T-helper 17 cell (primary cell): ENCODE data around the gene SLC38A5. TPM values are rescaled to one million over a fixed set of nuclear protein-coding genes. Genes with fewer than 3 reads are reported as not detected.
"Not testable (repeated sequence)": the region's sequence is repeated elsewhere in the genome, so short reads cannot be mapped to it uniquely, and the experiment has no call there.

Experiments
- ATAC-seq: fragments of 150-1000 bp; cut with Tn5 transposase; 2 replicates; pipeline ENCODE4 v1.10.0; 2021; ENCODE audit warnings: mild to moderate bottlenecking, moderate library complexity
- DNase-seq, 3 donors: peaks; one replicate each; pipeline versions ENCODE4 v3.0.0 to v3.0.0-alpha.2; 2020 to 2021
- H3K9me3 ChIP-seq: one replicate; pipeline ENCODE4 v1.7.0; 2013; ENCODE audit warnings: low read length, mild to moderate bottlenecking; ENCODE audit not compliant: control insufficient read depth, poor library complexity, severe bottlenecking
- H3K27ac Mint-ChIP-seq: one replicate; pipeline ENCODE4 v1.8.0; 2022; ENCODE audit warnings: mild to moderate bottlenecking, moderate library complexity, mixed read lengths
- H3K27me3 Mint-ChIP-seq: one replicate; pipeline ENCODE4 v1.8.0; 2022; ENCODE audit warnings: mixed read lengths
- H3K36me3 Mint-ChIP-seq: one replicate; pipeline ENCODE4 v1.8.0; 2022; ENCODE audit warnings: low read depth, mixed read lengths
- H3K4me1 Mint-ChIP-seq: one replicate; pipeline ENCODE4 v1.8.0; 2022; ENCODE audit warnings: mild to moderate bottlenecking, mixed read lengths
- H3K4me3 Mint-ChIP-seq: one replicate; pipeline ENCODE4 v1.8.0; 2022; ENCODE audit warnings: mild to moderate bottlenecking, moderate library complexity, mixed read lengths
- total RNA-seq, 4 donors: library from RNA in 2 of 4; stranded (reverse) in 2 of 4; gene quantifications; one replicate each; pipeline ENCODE4 v1.2.3 and lab custom pipeline; 2022 to 2026

The SLC38A5 gene
- total RNA-seq, 2 donors from 2014 or later: 25.2 to 27.7 TPM

DNA sequence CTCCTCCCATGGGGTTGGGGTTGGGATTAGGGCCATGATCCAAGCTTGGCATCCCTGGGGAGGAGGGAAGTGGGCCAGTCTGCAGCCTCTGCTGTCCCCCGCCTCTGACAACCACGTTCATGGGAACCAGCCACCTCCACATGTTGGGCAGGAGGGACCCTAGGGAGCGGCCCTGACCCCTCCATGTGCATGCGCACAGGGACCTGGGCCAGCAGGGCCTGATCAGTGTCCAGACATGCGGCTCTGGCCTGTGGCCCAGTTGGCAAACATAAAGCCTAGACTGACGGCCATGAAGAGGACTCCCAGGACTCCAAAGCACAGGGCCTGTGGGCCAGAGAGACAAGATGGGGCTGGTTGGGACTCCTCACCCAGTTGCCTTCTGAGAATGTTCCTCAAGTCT is 11.3 kb downstream of the SLC38A5 start:
- Mint-ChIP-seq H3K4me3 (no peak overlapping the region), H3K27me3 (no peaks in the 10 kb centered on the region), H3K36me3 (peaks cover 10% of the 10 kb centered on the region), H3K27ac (no peak overlapping the region), H3K4me1 (peaks cover 6% of the 10 kb centered on the region)
- H3K9me3 ChIP-seq: no peaks in the 10 kb centered on the region
- DNase-seq: no peak
- ATAC-seq: no peak

DNA sequence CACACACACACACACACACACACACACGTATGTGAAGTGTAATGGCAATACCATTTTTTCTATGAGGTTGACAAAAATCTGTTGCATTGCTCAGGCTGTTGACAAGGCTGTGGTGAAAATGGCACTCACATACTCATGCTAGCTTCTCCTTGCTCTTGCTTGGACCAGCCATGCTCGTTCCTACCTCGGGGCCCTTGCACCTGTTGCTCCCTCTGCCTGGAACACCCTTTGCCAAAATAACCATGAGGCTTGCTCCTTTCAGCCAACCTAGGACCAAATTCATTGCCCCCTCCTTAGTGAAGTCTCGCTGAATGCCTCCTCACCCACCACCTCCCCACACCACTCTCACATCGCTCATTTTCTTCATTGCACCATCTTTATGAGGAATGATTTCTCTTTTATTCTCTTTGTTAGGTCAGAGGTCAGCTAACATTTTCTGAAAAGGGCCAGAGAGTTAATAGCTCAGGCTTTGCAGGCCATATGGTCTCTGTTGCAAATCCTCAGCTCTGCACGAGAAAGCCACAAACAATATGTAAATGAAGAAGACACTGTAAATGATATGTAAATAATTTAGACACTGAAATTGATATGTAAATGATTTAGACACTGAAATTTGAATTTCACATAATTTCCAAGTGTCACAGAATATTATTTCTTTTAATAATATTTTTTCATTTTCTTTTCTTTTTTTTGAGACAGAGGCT is 13.3 kb downstream of the SLC38A5 start:
- H3K4me3 Mint-ChIP-seq: no peak overlapping the region
- ATAC-seq (no peak), DNase-seq (no peak)
- peaks cover 6% of the 10 kb centered on the region for H3K4me1 Mint-ChIP-seq
- H3K27ac Mint-ChIP-seq: no peak overlapping the region
- no peaks in the 10 kb centered on the region for H3K9me3 ChIP-seq
- H3K27me3 Mint-ChIP-seq: no peaks in the 10 kb centered on the region
- peaks cover 10% of the 10 kb centered on the region for H3K36me3 Mint-ChIP-seq

DNA sequence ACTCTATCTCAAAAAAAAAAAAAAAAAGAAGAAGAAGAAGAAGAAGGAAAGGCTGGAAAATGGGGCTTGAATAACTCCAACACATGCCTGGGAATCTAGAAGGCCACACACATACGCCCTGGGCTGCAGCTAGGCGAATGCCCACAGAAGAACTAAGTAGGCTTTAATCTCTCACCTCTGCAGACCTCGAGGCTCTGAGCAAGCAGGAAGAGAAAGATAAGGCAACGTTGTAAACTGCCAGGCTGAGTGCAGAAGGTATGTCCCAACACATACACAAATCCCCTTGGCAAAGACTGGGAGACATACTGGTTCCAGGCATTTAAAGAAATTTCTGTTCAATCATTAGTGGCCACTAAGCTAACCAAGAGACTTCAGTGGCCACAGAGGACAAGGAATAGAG is 18.4 kb downstream of the SLC38A5 start:
- no peaks in the 10 kb centered on the region for H3K36me3 Mint-ChIP-seq
- ATAC-seq (no peak), DNase-seq (no peak)
- H3K4me1 Mint-ChIP-seq: no peaks in the 10 kb centered on the region
- no peaks in the 10 kb centered on the region for H3K27me3 Mint-ChIP-seq
- no peak overlapping the region for H3K27ac Mint-ChIP-seq
- H3K9me3 ChIP-seq: no peaks in the 10 kb centered on the region
- H3K4me3 Mint-ChIP-seq: no peak overlapping the region

DNA sequence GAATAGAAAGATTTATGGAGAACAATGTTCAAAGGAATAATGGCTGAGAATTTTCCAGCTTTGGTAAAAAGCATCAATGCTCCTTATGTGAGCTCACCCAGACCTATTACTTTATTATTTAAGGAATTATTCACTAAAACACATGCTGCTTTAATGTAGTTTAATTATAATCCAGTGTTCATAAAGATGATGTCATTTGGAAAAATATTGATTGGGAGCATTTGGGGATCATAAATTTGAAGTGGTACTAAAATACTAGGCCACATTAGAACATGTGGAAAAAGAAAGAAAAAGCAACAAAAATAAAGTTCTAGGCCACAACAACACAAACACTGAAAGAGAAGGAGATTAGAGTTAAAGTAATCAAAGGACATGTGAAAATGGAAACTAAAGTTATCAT is 20.0 kb downstream of the SLC38A5 start:
- no peaks in the 10 kb centered on the region for H3K9me3 ChIP-seq
- no peak for ATAC-seq
- Mint-ChIP-seq H3K27ac (peak overlapping the region; percentile 45), H3K36me3 (no peaks in the 10 kb centered on the region), H3K27me3 (no peaks in the 10 kb centered on the region), H3K4me1 (no peaks in the 10 kb centered on the region), H3K4me3 (no peak overlapping the region)
- no peak for DNase-seq

DNA sequence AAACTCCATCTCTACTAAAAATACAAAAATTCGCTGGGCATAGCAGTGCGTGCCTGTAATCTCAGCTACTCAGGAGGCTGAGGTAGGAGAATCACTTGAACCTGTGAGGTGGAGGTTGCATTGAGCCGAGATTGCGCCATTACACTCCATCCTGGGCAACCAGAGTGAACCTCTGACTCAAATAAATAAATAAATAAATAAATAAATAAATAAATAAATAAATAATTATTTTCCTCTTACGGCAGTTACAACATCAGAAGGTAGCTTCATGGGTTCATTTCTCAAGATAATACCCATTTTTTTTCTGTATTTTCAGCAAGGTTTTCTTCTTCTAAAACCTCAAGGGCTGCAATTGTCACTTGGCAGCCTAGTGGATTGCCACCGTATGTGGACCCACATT is 22.9 kb downstream of the SLC38A5 start:
- not testable (repeated sequence) for H3K27ac Mint-ChIP-seq, H3K4me1 Mint-ChIP-seq, DNase-seq, ATAC-seq, H3K9me3 ChIP-seq, H3K4me3 Mint-ChIP-seq, H3K27me3 Mint-ChIP-seq, H3K36me3 Mint-ChIP-seq

DNA sequence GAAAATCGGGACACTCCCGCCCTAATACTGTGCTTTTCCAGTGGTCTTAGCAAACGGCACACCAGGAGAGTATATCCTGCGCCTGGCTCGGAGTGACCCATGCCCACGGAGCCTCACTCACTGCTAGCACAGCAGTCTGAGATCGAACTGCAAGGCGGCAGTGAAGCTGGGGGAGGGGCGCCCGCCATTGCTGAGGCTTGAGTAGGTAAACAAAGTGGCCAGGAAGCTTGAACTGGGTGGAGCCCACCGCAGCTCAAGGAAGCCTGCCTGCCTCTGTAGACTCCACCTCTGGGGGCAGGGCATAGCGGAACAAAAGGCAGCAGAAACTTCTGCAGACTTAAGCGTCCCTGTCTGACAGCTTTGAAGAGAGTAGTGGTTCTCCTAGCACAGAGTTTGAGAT is 36.3 kb downstream of the SLC38A5 start:
- Mint-ChIP-seq H3K27ac (peak overlapping the region; percentile 32), H3K4me3 (peak overlapping the region; percentile 33)
- H3K27me3 Mint-ChIP-seq, H3K4me1 Mint-ChIP-seq, H3K36me3 Mint-ChIP-seq, H3K9me3 ChIP-seq, ATAC-seq, DNase-seq: not testable (repeated sequence)

DNA sequence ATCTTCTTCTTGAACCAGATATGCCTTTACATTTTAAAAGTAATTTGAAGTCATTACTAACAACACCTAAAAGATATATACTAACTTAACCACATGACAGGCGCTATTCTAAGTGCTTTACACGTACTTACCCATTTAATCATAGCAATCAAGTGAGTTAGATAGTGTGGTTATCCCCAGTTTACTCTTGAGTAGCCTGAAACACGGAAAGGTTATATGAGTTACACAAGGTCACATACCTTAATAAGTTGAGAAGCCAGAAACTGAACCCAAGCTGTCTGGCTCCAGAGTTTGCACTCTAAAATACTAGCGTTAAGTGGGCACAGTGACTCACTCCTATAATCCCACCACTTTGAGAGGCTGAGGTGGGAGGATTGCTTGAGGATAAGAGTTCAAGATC is 39.9 kb downstream of the SLC38A5 start:
- H3K9me3 ChIP-seq, H3K36me3 Mint-ChIP-seq, ATAC-seq, H3K27me3 Mint-ChIP-seq, H3K27ac Mint-ChIP-seq, H3K4me3 Mint-ChIP-seq, H3K4me1 Mint-ChIP-seq, DNase-seq: not testable (repeated sequence)

DNA sequence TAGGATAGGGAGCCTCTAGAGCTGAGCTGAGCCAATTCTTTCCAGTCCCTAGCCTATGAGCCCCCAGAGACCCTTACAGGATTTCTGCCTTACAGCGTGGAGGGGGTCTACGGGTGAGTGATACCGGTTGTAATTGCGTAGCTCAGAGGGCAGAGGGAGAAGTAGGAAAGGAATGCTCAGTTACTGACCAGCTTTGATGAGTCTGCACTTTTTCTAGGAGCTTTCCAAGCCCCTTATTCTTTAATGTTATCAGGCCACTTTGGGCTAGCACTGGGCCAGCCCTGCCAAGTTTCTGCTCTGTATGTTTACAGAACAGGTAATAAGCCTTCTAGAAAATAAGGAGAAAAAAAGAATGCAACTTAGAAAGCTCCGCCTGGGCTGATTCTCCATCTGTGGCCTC is 40.5 kb downstream of the SLC38A5 start:
- not testable (repeated sequence) for DNase-seq, H3K4me3 Mint-ChIP-seq, H3K4me1 Mint-ChIP-seq, H3K27me3 Mint-ChIP-seq, H3K9me3 ChIP-seq, H3K36me3 Mint-ChIP-seq, H3K27ac Mint-ChIP-seq, ATAC-seq

DNA sequence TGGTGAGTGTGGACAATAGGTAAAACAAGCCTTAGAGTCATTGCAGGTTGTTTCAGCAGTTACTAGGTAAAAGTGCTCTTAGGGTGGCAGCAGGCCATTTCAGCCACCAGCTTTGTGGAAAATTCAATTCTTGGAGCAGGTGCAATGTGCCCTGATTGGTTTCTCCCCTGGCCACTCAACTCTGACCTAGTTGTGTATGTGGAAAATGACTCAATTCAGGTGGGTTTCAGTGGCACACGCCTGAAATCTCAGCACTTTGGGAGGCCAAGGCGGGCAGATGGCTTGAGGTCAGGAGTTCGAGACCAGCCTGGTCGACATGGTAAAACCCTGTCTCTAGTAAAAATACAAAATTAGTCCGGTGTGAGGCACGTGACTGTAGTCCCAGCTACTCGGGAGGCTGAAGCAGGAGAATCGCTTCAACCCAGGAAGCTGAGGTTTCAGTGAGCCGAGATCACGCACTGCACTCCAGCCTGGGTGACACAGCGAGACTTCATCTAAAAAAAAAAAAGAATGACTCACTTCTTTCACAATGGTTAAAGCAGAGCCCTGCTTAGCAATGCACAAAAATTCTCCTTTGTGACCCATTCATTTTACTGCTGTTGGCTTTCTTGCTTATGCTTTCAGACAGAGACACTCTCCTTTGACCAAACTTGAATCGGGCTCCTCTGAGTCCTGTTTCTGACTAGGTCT is 42.9 kb downstream of the SLC38A5 start:
- DNase-seq, H3K27ac Mint-ChIP-seq, H3K4me1 Mint-ChIP-seq, H3K9me3 ChIP-seq, H3K4me3 Mint-ChIP-seq, H3K27me3 Mint-ChIP-seq, H3K36me3 Mint-ChIP-seq: not testable (repeated sequence)
- peak; percentile 47 for ATAC-seq

DNA sequence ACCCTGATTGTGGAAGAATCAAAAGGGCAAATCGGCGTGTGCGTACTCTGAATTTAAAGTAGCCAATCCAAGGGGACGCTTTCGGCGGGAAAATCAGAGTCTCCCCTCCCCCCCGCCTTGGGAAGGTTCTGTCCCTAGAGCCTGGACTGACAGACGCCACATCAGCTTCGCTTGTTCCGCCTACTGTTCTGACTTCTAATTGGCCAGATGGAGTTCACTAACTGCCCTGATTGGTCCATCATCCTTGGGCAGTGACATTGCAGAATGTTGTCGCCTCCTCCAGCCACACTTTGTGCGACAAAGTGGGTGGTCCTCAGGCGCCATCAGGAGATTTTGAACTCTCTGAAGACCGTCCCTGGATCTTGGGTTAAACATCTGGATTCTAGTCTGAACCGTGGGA is 58.2 kb downstream of the SLC38A5 start, which contains the start of gene SSX4B:
SSX4B (minus strand) TSS at position 101 of the 400 bp plus-strand sequence. CDS start 588 bp downstream, outside the sequence.
- not testable (repeated sequence) for H3K27ac Mint-ChIP-seq, H3K9me3 ChIP-seq, DNase-seq, H3K4me1 Mint-ChIP-seq, H3K27me3 Mint-ChIP-seq, H3K4me3 Mint-ChIP-seq, H3K36me3 Mint-ChIP-seq, ATAC-seq

Other genes with a start within 250 kb of the SLC38A5 start
- gene SSX1, start 214.9 kb downstream of the SLC38A5 start, total RNA-seq: not detected
- not detected for gene SSX3, start 113.6 kb downstream of the SLC38A5 start, total RNA-seq
- not detected for gene SSX4, start 86.7 kb downstream of the SLC38A5 start, total RNA-seq
- not detected for gene SSX4B, start 58.3 kb downstream of the SLC38A5 start, total RNA-seq
- gene FTSJ1, start 5.9 kb upstream of the SLC38A5 start, total RNA-seq: 10 to 100 TPM; 59.9 to 70.1 TPM
- gene PORCN, start 38.7 kb upstream of the SLC38A5 start, total RNA-seq: 10 to 100 TPM; 13.3 to 18.0 TPM
- gene EBP, start 51.5 kb upstream of the SLC38A5 start, total RNA-seq: 10 to 100 TPM; 43.9 to 53.6 TPM
- gene TBC1D25, start 69.5 kb upstream of the SLC38A5 start, total RNA-seq: 10 to 100 TPM; 23.2 to 31.3 TPM
- gene RBM3, start 104.2 kb upstream of the SLC38A5 start, total RNA-seq: 100 to 1,000 TPM; 319 to 380 TPM
- gene WDR13, start 127.2 kb upstream of the SLC38A5 start, total RNA-seq: 10 to 100 TPM; 49.1 to 53.3 TPM
- 100 to 1,000 TPM in 1 of 2 donors, 10 to 100 TPM in 1; 86.0 to 105 TPM for gene WAS, start 213.5 kb upstream of the SLC38A5 start, total RNA-seq
- gene SUV39H1, start 226.5 kb upstream of the SLC38A5 start, total RNA-seq: 1 to 10 TPM; 5.8 to 6.4 TPM